H1 (cell line): ENCODE measurements around the gene ZRANB1. TPM values are rescaled to one million over a fixed set of nuclear protein-coding genes. Genes with fewer than 3 reads are reported as not detected.

Experiments used
- JUN ChIP-seq: IDR thresholded peaks from 2 replicates; pipeline ENCODE4 v1.6.1; 2011; ENCODE audit warnings: low read depth, mild to moderate bottlenecking, improper control_type of control experiment, low read length
- NRF1 ChIP-seq: IDR thresholded peaks from 2 replicates; pipeline ENCODE4 v1.6.1; 2011; ENCODE audit warnings: mild to moderate bottlenecking, low read depth, low read length, improper control_type of control experiment
- SIN3A ChIP-seq, 2 experiments: IDR thresholded peaks in 1 of 2; conservative IDR thresholded peaks in 1 of 2; 2 replicates each; pipeline ENCODE4 v1.6.1; 2011 to 2012; ENCODE audit warnings: low read length in 2 of 2, improper control_type of control experiment in 1 of 2, low read depth in 1 of 2, mild to moderate bottlenecking in 1 of 2
- USF2 ChIP-seq: IDR thresholded peaks from 2 replicates; pipeline ENCODE4 v1.6.1; 2011; ENCODE audit warnings: low read length, improper control_type of control experiment
- polyA plus RNA-seq, 7 experiments: library from polyadenylated mRNA; depleted of rRNA in 3 of 7; stranded (reverse) in 5 of 7; unstranded in 2 of 7; fragments of >200 nt in 5 of 7; fragments of 200-250 nt in 2 of 7; gene quantifications; 1 replicate in 5 of 7; 2 replicates in 1 of 7; 4 replicates in 1 of 7; pipeline versions ENCODE4 v1.2.1 to v1.2.3, GENCODE V29; 2011 to 2013; ENCODE audit warnings: missing spikeins in 2 of 7, mixed read lengths in 2 of 7
- total RNA-seq: library from RNA; stranded (reverse); fragmentation: NEBNext Ultra II Directional; extraction: Animal tissue kit (Norgen Biotek cat#: 25700); gene quantifications from 2 replicates; pipeline ENCODE4 v1.2.1, GENCODE V29; 2021

Gene ZRANB1
- total and polyA plus RNA-seq, 2 of the 8 experiments (the other 6 are each of a cell fraction or from before 2014, with no cell fraction given), result 6.1 to 19.9 TPM

GRCh38 chr10:124977648-124978375, 35.9 kb downstream of the ZRANB1 start (continued):
- no peak for TF ChIP-seq USF2
- TF ChIP-seq NRF1, result no peak
- TF ChIP-seq SIN3A (conservative IDR thresholded peaks at IDR 0.05 in 1 of 2, IDR thresholded peaks at IDR 0.05 in 1 of 2; ENCODE audit: low read depth in 1 of 2, low read length in 2 of 2), result no peak
- TF ChIP-seq JUN, result no peak
- TF ChIP-seq, all 59 proteins: peak for 0
